GM21529 (cell line): ENCODE data around the gene RGPD5.
"Not testable (repeated sequence)": the region's sequence is repeated elsewhere in the genome, so short reads cannot be mapped to it uniquely, and the experiment has no call there.

ENCODE experiments used
- ATAC-seq: cut with Tn5 transposase; IDR thresholded peaks from one replicate; pipeline ENCODE4 v1.9.1; 2021; ENCODE audit not compliant: unreplicated experiment

Gene RGPD5

DNA sequence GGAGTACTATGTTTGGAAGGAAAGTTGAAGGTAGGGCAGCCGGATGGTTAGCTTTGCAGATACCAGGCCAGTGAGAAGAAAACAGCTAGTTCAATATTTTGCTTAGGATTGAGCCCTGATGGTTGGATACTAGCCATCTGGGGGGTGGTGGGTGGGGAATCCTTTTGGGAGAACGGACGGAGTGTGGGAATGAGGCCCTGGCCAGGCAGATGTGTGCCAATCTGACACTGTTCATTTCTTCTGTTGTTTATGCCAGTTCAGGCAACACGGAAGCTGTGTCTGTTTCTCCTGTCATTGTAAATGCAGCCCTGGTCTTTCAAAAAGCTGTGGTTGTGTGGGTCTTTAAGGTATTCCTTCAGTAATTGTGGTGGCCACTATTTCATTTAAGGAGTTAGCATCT, 96.9 kb downstream of the RGPD5 start:
- not testable (repeated sequence) for ATAC-seq

- not testable (repeated sequence) for ATAC-seq
Measured at GRCh38 chr2:109893736-109894135, 99.6 kb downstream of the RGPD5 start.

GRCh38 chr2:109894141-109894540, 100.0 kb downstream of the RGPD5 start:
- not testable (repeated sequence) for ATAC-seq

DNA sequence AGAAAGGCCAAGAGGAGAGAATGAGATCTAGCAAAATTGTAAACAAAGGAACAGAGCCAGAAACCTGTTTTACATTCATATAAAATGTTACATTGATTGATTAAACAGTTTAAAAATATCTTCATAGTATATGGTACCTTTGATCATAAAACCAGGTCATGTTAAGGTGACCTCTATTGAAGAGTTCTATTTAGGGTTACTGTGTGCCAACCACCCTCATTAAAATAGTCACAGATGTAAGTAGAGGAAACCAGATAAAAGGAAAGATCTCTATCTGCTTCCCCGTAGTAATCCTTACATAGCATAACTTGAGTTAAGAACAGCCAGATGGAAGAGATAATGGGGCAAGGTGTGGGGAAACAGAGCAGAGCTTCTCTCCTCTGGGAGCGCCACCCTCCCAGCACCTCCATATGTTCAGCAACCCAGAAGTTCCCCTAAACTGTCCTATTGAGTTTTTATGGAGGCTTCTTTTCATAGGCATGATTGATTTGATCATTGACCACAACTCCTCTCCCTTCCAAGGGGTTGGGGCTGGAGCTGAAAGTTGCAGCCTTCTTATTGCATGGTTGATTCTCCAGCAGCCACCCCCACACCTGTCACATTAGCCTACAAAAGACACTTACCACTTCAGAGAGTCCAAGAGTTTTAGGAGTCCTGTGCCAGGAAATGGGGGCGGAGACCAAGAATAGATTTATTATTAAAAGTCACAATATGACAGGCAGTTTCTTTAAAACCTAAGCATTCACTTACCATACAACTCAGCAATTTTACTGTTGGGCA, 101.2 kb downstream of the RGPD5 start:
- ATAC-seq, result not testable (repeated sequence)

DNA sequence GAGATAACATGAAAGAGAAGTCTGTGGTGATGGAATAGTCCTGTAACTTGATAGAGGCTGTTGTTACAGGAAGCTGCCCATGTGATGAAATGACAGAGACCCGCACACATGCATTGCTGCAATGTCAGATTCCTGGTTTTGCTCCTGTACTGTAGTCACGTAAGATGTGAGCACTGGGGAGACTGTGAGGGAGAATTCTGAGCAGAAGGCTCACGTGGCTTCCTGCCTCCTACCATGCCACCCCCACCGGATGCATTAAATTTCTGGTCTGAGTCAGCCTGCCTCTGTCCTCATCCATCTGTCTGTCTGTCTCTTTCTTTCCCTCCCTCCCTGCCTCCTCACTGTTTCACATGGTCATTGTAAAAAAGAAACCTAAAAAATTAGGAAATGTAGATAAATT, 102.1 kb downstream of the RGPD5 start:
- ATAC-seq, result peak; percentile 97

- ATAC-seq, result not testable (repeated sequence)
Measured at GRCh38 chr2:109897769-109898461, 103.8 kb downstream of the RGPD5 start.

DNA sequence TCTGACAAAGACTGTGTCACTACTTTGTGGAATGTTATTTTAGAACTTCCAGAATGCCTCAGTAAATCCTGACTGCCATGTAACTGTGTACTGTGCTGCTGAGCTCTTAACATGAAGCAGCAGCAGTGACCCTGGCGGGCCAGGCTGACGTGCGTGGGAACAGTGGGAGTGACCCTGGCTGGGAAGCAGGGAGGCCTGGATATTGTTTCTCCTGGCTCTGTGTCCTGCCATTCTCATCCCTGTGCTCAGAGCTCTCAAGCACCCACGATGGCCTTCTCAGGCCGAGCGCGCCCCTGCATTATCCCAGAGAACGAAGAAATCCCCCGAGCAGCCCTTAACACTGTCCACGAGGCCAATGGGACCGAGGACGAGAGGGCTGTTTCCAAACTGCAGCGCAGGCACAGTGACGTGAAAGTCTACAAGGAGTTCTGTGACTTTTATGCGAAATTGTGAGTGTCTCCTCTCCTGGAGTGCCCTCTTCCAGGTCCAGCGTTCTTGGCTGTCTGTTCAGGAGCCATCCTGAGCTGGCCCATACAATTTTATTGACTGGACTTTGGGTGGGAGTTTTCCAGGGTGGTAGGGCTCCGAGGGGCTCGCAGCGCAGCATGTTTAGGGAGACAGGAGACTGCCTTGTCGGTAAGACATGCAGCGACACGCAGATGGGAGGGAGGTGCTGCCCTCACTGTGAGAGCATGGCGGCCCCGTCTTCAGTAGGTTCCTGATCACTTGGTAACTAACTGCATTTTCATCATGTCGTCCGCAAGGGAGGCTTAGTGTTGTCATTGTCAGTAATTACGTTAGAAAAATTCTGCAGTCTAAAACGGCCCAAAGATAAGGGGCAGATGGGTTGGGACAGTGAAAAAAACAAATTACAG, 104.6 kb downstream of the RGPD5 start, which contains the start of gene LIMS3:
Gene LIMS3, plus strand, starts transcription at position 227 of the 875 bp plus-strand sequence. Its CDS starts 41 bp downstream, at position 268.
- ATAC-seq, result not testable (repeated sequence)

DNA sequence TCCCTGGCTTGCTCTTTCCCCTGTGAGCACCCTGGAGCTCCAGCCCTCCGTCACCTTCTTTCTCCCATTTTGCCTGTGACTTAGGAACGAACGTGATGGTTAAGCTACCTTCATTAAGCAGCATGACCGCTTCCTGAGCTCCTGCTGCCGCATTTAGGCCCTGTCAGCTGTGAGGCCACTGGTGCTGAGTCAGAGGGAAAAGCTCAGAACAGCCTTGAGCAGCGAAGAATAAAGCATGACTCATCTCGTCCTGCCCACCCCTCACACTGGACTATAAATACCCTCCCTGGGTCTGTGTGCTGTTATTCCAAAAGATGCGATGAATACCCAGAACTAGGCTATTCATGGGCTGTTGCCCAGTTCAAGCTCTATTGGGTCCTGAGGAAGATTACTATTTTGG, 111.7 kb downstream of the RGPD5 start:
- ATAC-seq, result peak; percentile 96
